ENCODE results near the gene DHRS11. TPM values are rescaled to one million over a fixed set of nuclear protein-coding genes. Genes with fewer than 3 reads are reported as not detected.
A peak's percentile ranks its signal among the peaks of the same experiment; 100 is the strongest.

DHRS11 gene
- total and polyA plus RNA-seq, 10 of the 15 experiments (the other 5 are each of a cell fraction or from before 2014, with no cell fraction given): 3.4 to 23.0 (median 14.5) TPM

DNA sequence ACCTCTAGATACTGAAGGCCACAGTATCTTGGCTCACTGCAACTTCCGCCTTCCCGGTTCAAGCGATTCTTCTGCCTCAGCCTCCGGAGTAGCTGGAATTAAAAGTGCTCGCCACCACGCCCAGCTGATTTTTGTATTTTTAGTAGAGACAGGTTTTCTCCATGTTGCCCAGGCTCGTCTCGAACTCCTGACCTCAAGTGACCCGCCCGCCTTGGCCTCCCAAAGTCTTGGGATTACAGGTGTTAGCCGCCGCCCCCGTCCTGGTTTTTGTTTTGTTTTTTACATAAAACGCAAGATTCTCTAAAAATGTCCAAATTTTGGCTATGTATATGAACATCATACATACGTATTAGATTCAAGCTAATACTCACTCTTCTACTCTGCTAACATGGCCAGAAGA is 48.9 kb upstream of the DHRS11 start:
- intact Hi-C loops (cut with micrococcal nuclease; ENCODE audit: unreplicated experiment) (no loop called here), in situ Hi-C loops (cut with MboI) (no loop called here)
- no peak for TF ChIP-seq BHLHE40 (IDR thresholded peaks at IDR 0.05; ENCODE audit: borderline replicate concordance in 1 of 2, low read depth in 2 of 2, low read length in 1 of 2)
- no peak for TF ChIP-seq CREB1 (IDR thresholded peaks at IDR 0.05; ENCODE audit: low read depth)
- no peak overlapping the region for H2AFZ ChIP-seq (ENCODE audit: control insufficient read depth, low read depth, low read length)
- H3K79me2 ChIP-seq (ENCODE audit: control insufficient read depth, insufficient read depth, low read length): peaks cover 38% of the 10 kb centered on the region
- no TSS peak for BruUV-seq (replicated peaks)
- ATAC-seq (no peak), DNase-seq (ENCODE audit: low read depth, low spot score) (no peak), FAIRE-seq (no peak)
- no peak overlapping the region for H3K4me3 ChIP-seq
- POLR2A ChIA-PET: interaction anchor here (1.1 kb wide), 1 partner anchor 9 kb away, joined by 3 read pairs; no protein-coding TSS in a partner anchor
- CTCF ChIA-PET: interaction anchor here (2.0 kb wide), 1 partner anchor 9 kb away, joined by 5 read pairs; no protein-coding TSS in a partner anchor
- H4K20me1 ChIP-seq (ENCODE audit: control insufficient read depth, insufficient read depth): no peaks in the 10 kb centered on the region
- SMC1A ChIA-PET (ENCODE audit: uncharacterized antibody, unreplicated experiment): no interaction called here
- no peaks in the 10 kb centered on the region for H3K4me1 ChIP-seq (ENCODE audit: control insufficient read depth, insufficient read depth, low read length)
- 95% methylated on average over 15 of the region's 15 CpGs for WGBS (ENCODE audit: insufficient coverage, insufficient replicate concordance, low lambda C conversion rate, missing lambda C conversion rate)
- H3K9ac ChIP-seq (ENCODE audit: control insufficient read depth, insufficient read depth, low read length): no peak overlapping the region
- H3K9me3 ChIP-seq (replicated peaks; ENCODE audit: control insufficient read depth, insufficient read depth, low read length): no peaks in the 10 kb centered on the region
- no peak overlapping the region for H3K27ac ChIP-seq (ENCODE audit: control insufficient read depth, insufficient read depth)
- H3K36me3 ChIP-seq (ENCODE audit: control insufficient read depth in 2 of 2, insufficient read depth in 2 of 2, low read length in 1 of 2): no peaks in the 10 kb centered on the region; a peak in 1 of 4 replicates
- no peak overlapping the region for H3K4me2 ChIP-seq (ENCODE audit: control insufficient read depth, insufficient read depth)
- H3K27me3 ChIP-seq (replicated peaks in 1 of 2; ENCODE audit: control insufficient read depth in 2 of 2, insufficient read depth in 2 of 2, low read length in 1 of 2): no peaks in the 10 kb centered on the region
- RAD21 ChIA-PET (ENCODE audit: unreplicated experiment): interaction anchor here (2.3 kb wide), 1 partner anchor 60 kb away, joined by 15 read pairs; the partner anchor contains the start of gene MRM1

GRCh38 chr17:36544044-36544306 is 47.7 kb upstream of the DHRS11 start:
- no TSS peak for BruUV-seq (replicated peaks)
- FAIRE-seq: no peak
- Histone ChIP-seq H3K4me3 (peak overlapping the region; percentile 89), H3K27ac (ENCODE audit: control insufficient read depth, insufficient read depth) (peak overlapping the region; percentile 90), H3K9me3 (replicated peaks; ENCODE audit: control insufficient read depth, insufficient read depth, low read length) (no peaks in the 10 kb centered on the region), H3K4me1 (ENCODE audit: control insufficient read depth, insufficient read depth, low read length) (0 out of 2 replicates have a peak, but pooled peaks cover 3% of the 10 kb centered on the region), H3K9ac (ENCODE audit: control insufficient read depth, insufficient read depth, low read length) (peak overlapping the region; percentile 95), H3K4me2 (ENCODE audit: control insufficient read depth, insufficient read depth) (peak overlapping the region; percentile 26), H3K79me2 (ENCODE audit: control insufficient read depth, insufficient read depth, low read length) (peaks cover 50% of the 10 kb centered on the region), H4K20me1 (ENCODE audit: control insufficient read depth, insufficient read depth) (no peaks in the 10 kb centered on the region), H3K27me3 (replicated peaks in 1 of 2; ENCODE audit: control insufficient read depth in 2 of 2, insufficient read depth in 2 of 2, low read length in 1 of 2) (no peaks in the 10 kb centered on the region), H2AFZ (ENCODE audit: control insufficient read depth, low read depth, low read length) (peak overlapping the region; percentile 81), H3K36me3 (ENCODE audit: control insufficient read depth in 2 of 2, insufficient read depth in 2 of 2, low read length in 1 of 2) (no peaks in the 10 kb centered on the region; a peak in 1 of 4 replicates)
- ATAC-seq: peak; percentile 29
- SMC1A ChIA-PET (ENCODE audit: uncharacterized antibody, unreplicated experiment): interaction anchor here (1.0 to 1.4 kb wide), 4 partner anchors 21 to 59 kb away, joined by 3 to 9 read pairs (median 4); partner anchors contain the start of gene MRM1
- CTCF ChIA-PET: interaction anchor here (0.7 to 4.6 kb wide), 9 partner anchors 9 to 732 kb away, joined by 3 to 34 read pairs (median 3); partner anchors contain the start of genes MRM1, MYO19 and PIGW
- intact Hi-C loops (cut with micrococcal nuclease; ENCODE audit: unreplicated experiment): loop anchor here (1.0 kb wide), 1 partner anchor 8 kb away; no protein-coding TSS in a partner anchor
- RAD21 ChIA-PET (ENCODE audit: unreplicated experiment): interaction anchor here (1.0 to 2.3 kb wide), 3 partner anchors 9 to 59 kb away, joined by 3 to 15 read pairs (median 3); partner anchors contain the start of genes MRM1, MYO19 and PIGW
- DNase-seq (ENCODE audit: low read depth, low spot score): peak; percentile 27
- POLR2A ChIA-PET: interaction anchor here (0.6 to 4.9 kb wide), 7 partner anchors 8 to 735 kb away, joined by 3 to 28 read pairs (median 5); partner anchors contain the start of genes MRM1, PIGW and TAF15
- in situ Hi-C loops (cut with MboI): no loop called here
- 0% methylated on average over 10 of the region's 10 CpGs for WGBS (ENCODE audit: insufficient coverage, insufficient replicate concordance, low lambda C conversion rate, missing lambda C conversion rate)
- TF ChIP-seq ZNF592 (IDR thresholded peaks at IDR 0.05) (no peak), SUZ12 (IDR thresholded peaks at IDR 0.05; ENCODE audit: unreplicated experiment) (no peak), IKZF1 (conservative IDR thresholded peaks at IDR 0.05) (no peak), SPI1 (IDR thresholded peaks at IDR 0.05; ENCODE audit: borderline replicate concordance, insufficient read depth, low read depth, low read length) (0 out of 2 replicates have a peak, but pooled peaks have one; percentile 3), ZNF207 (IDR thresholded peaks at IDR 0.05; ENCODE audit: borderline replicate concordance) (no peak), IKZF2 (IDR thresholded peaks at IDR 0.05) (peak in 1 of 2 experiments; percentile 12; a peak in 2 of 4 replicates), BCL11A (IDR thresholded peaks at IDR 0.05; ENCODE audit: low read depth, low read length) (0 out of 2 replicates have a peak, but pooled peaks have one; percentile 8), MTA2 (IDR thresholded peaks at IDR 0.05; ENCODE audit: low read depth) (no peak)
